T47D (cell line): ENCODE results near the gene CDH11.

ENCODE experiments used
- DNase-seq, 2 experiments: peaks; one replicate each; pipeline versions ENCODE4 v3.0.0 to v3.0.0-alpha.2; 2011 to 2012; ENCODE audit warnings: low read depth in 1 of 2, low spot score in 1 of 2
- JUND ChIP-seq: IDR thresholded peaks from 2 replicates; pipeline ENCODE4 v1.6.1; 2012; ENCODE audit warnings: low read depth
- in situ Hi-C: cut with HindIII; loops from 2 replicates; pipeline ENCODE4 v1.10.0; 2016; ENCODE audit warnings: low sequenced_read_pairs, low pct_unique_long_range_greater_than_20kb

Gene CDH11

DNA sequence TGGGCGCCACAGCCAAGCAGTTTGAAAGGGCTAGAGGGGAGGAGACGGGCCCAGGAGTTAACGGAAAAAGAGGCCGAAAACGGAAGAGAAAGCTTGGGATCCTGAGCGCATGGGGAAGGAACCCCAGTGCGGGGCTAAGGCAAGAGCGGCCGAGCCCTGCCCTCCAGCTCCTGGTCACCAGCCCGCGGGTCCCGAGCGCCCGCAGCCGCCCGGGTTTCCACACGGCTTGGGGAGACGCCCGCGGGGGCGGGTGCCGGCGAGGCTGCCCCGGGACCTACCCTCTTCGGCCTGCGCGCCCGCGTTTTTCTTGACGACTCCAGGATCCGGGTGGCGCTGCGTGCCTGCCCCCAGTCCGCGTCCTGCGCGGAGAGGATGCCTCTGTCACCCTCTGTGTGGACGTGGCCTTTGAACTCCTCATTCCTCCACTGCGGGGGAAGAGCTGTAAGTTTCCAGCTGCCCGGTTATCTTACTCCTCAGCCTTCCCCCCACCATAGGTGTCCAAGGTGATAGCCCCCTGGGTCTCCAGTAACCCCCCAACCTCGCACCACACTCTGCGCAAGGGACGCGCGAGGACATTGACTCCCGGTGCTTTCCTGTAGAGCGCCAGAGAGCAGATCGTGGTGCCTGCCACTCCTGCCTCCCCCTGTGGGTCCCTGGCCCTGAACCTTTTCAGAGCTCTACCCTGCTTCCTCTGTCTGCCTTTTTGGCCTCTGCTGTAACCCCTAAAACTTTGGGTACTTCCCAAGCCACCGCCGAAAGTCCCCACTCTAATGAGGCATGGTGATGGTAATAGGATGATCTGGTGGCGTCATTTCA, 1.7 kb upstream of the CDH11 start:
- no peak for DNase-seq
- in situ Hi-C loops, result no loop called here
- TF ChIP-seq JUND, result no peak

GRCh38 chr16:65122724-65123395, 997 bp upstream of the CDH11 start:
- in situ Hi-C loops, result no loop called here
- no peak for DNase-seq
- TF ChIP-seq JUND, result no peak

- TF ChIP-seq JUND, result no peak
- in situ Hi-C loops, result no loop called here
- no peak for DNase-seq
These were observed 787 bp downstream of the CDH11 start for GRCh38 chr16:65120831-65121721.

DNA sequence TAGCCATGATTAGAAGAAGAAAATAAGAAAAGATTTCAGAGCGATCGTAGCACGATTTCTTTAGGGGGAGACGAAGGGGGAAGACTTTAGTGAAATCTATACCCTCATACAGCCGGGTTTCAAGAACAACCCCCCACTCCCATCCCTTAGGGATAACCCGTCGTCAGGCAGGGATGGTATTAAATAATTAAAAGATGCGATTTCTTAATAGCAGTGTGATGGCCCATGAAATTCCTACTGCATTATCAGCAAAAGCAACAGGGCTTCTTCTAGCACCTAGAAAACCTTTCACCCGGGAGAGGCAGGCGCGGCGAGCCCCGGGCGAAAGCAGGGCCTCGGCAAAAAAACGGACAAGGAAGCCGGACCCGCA, 1.4 kb downstream of the CDH11 start:
- DNase-seq, result no peak
- in situ Hi-C loops, result no loop called here
- TF ChIP-seq JUND, result no peak

- TF ChIP-seq JUND, result no peak
- no peak for DNase-seq
- in situ Hi-C loops, result no loop called here
These were observed 1.9 kb downstream of the CDH11 start for GRCh38 chr16:65119901-65120401.

DNA sequence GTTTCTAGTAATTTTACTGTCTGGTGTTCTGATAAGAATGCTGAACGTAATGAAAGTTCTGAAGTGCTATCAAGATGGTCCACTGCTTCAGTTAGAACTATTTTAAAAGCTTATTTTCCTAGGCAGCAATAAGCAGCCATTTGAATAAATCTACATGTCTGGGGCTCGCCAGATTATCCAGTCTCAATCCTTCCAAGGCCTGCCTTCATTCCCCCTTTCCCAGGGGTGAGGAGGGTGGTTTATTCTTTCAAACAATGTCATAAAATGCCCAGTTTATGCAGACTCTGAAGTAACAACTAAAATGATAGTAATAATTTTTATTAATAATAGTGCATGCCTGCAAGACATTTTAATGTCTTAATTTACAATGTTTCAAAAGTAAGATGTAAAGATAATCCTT, 2.4 kb downstream of the CDH11 start:
- in situ Hi-C loops, result no loop called here
- no peak for TF ChIP-seq JUND
- no peak for DNase-seq

GRCh38 chr16:65118871-65119270, 3.0 kb downstream of the CDH11 start:
- no peak for DNase-seq

DNA sequence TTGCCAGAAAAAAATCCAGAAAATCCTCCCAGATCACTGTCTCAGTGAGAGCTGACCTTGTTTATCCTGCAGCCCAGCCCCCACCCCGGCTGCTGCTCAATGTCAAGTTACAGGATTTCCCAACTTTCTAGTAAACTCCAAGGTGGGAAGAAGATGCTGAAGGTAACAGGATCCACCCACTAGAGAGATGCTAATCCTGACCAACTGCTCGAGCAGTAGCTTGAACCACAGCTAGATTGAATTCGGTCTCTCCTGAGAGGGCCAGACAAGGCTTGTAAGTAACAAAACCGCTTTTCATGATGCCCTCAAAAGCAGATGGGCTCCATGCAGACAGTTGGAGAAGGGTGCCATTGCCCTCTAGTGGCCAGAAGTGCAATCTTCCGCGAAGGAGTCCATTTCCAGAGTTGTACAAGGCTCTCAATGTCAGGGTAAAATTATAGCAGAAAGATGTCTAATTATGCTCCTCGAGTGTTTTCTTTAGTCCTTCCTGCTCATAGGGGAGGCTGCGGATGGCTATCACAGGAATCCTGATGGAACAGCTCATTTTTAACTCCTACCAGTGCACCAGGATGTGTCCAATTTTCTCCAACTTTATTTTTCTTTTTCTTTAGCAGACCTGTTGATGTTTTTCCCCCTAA, 3.9 kb downstream of the CDH11 start:
- in situ Hi-C loops, result no loop called here
- peak; percentile 38 to 71 for DNase-seq
- TF ChIP-seq JUND, result no peak

More at GRCh38 chr16:65118871-65119270, 3.0 kb downstream of the CDH11 start:
- in situ Hi-C loops, result no loop called here
- no peak for TF ChIP-seq JUND

DNA sequence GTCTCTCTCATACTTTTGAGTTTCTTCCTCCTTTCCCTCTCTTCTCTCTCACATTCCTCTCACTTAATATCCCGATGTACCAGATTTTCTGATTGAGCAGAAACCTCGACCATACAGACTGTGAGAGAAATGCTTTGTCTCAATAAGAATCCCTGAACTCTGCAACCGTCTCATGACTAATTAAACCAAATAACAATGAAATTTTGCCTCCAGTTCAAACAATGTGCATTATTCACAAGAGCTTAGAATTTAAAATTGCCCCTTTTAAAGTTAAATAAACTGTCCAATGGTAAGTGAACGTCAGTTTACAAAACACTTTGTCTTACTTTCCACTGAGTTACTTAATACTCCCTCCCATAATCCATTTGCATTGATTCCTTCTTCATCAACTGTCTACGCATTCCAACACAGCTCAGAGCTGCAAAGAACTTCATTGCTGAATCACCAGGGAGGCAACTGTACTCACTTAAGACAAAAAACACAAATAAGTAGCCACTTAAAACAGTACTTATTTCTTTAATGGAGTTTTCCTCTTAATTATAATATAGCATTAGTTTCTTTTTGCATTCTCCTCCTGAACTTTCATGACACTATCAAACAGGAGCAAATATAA, 4.9 kb downstream of the CDH11 start:
- TF ChIP-seq JUND, result no peak
- in situ Hi-C loops, result no loop called here
- DNase-seq, result no peak

DNA sequence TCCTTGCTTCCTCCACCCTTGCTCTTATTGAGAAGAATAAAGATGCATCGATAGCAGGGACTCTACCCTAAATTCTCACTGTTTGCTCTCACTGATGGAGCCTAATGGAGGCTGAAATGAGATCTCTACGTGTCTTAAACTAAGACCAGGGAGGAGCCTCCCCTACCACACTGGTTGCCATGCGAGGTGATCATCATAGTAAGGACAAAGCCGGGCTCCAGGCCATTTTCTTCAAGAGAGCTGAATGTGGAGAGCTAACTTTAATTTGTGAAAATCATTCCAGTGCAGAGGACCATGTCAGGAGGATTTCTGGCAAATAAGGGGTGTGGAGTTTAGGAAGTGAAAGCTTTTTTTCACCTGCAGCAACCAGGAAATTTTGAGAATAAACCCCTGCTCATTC, 5.6 kb downstream of the CDH11 start:
- in situ Hi-C loops, result no loop called here
- TF ChIP-seq JUND, result no peak
- DNase-seq, result no peak

DNA sequence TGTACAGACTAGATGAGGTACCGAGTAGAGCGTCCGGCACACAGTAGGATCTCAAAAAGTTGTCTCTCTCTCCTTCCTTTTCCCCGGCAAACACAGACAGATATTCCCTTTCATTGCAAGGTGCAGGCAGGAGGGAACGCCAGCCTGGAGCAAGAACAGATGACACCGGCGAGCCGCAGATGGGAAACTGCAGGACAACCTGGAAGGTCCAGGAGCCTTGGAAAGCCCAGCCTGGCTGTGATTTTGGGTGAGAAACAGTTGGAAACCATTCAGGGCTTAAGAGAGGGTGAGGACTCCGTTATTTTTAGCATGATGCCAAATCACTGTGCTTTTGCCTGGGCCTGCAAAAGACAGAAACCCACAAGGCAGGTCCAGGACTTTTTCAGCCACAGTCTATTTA, 7.3 kb downstream of the CDH11 start:
- DNase-seq, result no peak
- no peak for TF ChIP-seq JUND
- in situ Hi-C loops, result no loop called here

DNA sequence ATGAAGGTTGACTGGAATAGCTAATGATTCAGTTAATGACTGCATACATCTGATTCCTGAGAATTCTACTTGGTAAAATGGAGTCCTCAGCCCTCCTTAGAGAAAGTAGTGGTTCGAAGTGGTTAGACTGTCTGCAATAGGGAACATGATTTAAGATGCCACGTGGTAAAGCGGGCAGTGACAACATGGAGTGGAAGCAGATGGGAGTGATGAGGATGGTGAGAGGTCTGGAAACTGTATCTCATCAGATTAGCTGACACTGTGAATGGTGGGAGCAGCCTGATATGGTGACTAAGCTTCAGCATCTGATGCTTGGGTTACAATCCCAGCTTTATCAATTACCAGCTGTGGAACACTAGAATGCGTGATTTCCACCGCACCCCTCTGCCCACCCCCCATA, 8.4 kb downstream of the CDH11 start:
- no peak for TF ChIP-seq JUND
- in situ Hi-C loops, result no loop called here
- DNase-seq, result no peak
